ENCODE results near the gene GDF2. TPM values are rescaled to one million over a fixed set of nuclear protein-coding genes. Genes with fewer than 3 reads are reported as not detected.

The GDF2 gene
- total RNA-seq, 1 donor from 2014 or later: not detected

GRCh38 chr10:47365431-47366180, 43.4 kb downstream of the GDF2 start:
- Mint-ChIP-seq H3K36me3 (no peaks in the 10 kb centered on the region), H3K4me3 (no peak overlapping the region), H3K27me3 (ENCODE audit: low read depth) (no peaks in the 10 kb centered on the region), H3K9me3 (no peaks in the 10 kb centered on the region), H3K4me1 (peaks cover 2% of the 10 kb centered on the region), H3K27ac (no peak overlapping the region)
- TF ChIP-seq CTCF (IDR thresholded peaks at IDR 0.05; ENCODE audit: unreplicated experiment): no peak
- DNase-seq (ENCODE audit: low spot score in 2 of 2, unreplicated experiment in 2 of 2): no peak

GRCh38 chr10:47366181-47366631, 44.0 kb downstream of the GDF2 start:
- no peak overlapping the region for H3K4me3 Mint-ChIP-seq
- no peaks in the 10 kb centered on the region for H3K36me3 Mint-ChIP-seq
- no peak for TF ChIP-seq CTCF (IDR thresholded peaks at IDR 0.05; ENCODE audit: unreplicated experiment)
- no peak overlapping the region for H3K27ac Mint-ChIP-seq
- peaks cover 2% of the 10 kb centered on the region for H3K4me1 Mint-ChIP-seq
- no peaks in the 10 kb centered on the region for H3K9me3 Mint-ChIP-seq
- DNase-seq (ENCODE audit: low spot score in 2 of 2, unreplicated experiment in 2 of 2): no peak
- no peaks in the 10 kb centered on the region for H3K27me3 Mint-ChIP-seq (ENCODE audit: low read depth)

GRCh38 chr10:47366731-47367460, 44.6 kb downstream of the GDF2 start:
- Mint-ChIP-seq H3K27ac (no peak overlapping the region), H3K9me3 (no peaks in the 10 kb centered on the region), H3K36me3 (no peaks in the 10 kb centered on the region), H3K4me1 (peaks cover 2% of the 10 kb centered on the region), H3K27me3 (ENCODE audit: low read depth) (no peaks in the 10 kb centered on the region), H3K4me3 (no peak overlapping the region)
- TF ChIP-seq CTCF (IDR thresholded peaks at IDR 0.05; ENCODE audit: unreplicated experiment): no peak
- DNase-seq (ENCODE audit: low spot score in 2 of 2, unreplicated experiment in 2 of 2): no peak

GRCh38 chr10:47367646-47368045, 45.4 kb downstream of the GDF2 start:
- peaks cover 2% of the 10 kb centered on the region for H3K4me1 Mint-ChIP-seq
- H3K36me3 Mint-ChIP-seq: no peaks in the 10 kb centered on the region
- no peak overlapping the region for H3K27ac Mint-ChIP-seq
- TF ChIP-seq CTCF (IDR thresholded peaks at IDR 0.05; ENCODE audit: unreplicated experiment): no peak
- H3K4me3 Mint-ChIP-seq: no peak overlapping the region
- no peak for DNase-seq (ENCODE audit: low spot score in 2 of 2, unreplicated experiment in 2 of 2)
- no peaks in the 10 kb centered on the region for H3K27me3 Mint-ChIP-seq (ENCODE audit: low read depth)
- H3K9me3 Mint-ChIP-seq: no peaks in the 10 kb centered on the region

GRCh38 chr10:47368431-47369180, 46.4 kb downstream of the GDF2 start:
- H3K9me3 Mint-ChIP-seq: no peaks in the 10 kb centered on the region
- no peaks in the 10 kb centered on the region for H3K27me3 Mint-ChIP-seq (ENCODE audit: low read depth)
- H3K36me3 Mint-ChIP-seq: no peaks in the 10 kb centered on the region
- H3K27ac Mint-ChIP-seq: no peak overlapping the region
- peak in 1 of 2 experiments; percentile 32 for DNase-seq (ENCODE audit: low spot score in 2 of 2, unreplicated experiment in 2 of 2)
- H3K4me3 Mint-ChIP-seq: no peak overlapping the region
- peaks cover 2% of the 10 kb centered on the region for H3K4me1 Mint-ChIP-seq
- no peak for TF ChIP-seq CTCF (IDR thresholded peaks at IDR 0.05; ENCODE audit: unreplicated experiment)
